ENCODE data around the gene SST.

DNA sequence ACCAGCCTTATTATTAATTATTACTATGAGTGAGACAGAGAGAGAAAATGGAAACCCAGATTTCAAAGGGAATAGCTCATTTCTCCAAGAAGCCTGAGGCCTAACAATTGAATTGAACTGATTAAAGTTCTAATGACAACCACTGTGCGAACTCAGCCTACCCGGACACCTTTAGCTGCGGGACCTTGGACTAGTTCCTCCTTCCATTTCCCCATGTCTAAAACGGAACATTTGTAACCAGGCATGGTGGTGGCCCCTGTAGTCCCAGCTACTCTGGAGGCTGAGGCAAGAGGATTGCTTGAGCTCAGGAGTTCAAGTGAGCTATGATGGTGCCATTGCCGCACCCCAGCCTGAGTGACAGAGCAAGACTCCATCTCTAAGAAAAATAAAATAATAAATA, 48.6 kb upstream of the SST start:
- TF ChIP-seq, protein P1, sequence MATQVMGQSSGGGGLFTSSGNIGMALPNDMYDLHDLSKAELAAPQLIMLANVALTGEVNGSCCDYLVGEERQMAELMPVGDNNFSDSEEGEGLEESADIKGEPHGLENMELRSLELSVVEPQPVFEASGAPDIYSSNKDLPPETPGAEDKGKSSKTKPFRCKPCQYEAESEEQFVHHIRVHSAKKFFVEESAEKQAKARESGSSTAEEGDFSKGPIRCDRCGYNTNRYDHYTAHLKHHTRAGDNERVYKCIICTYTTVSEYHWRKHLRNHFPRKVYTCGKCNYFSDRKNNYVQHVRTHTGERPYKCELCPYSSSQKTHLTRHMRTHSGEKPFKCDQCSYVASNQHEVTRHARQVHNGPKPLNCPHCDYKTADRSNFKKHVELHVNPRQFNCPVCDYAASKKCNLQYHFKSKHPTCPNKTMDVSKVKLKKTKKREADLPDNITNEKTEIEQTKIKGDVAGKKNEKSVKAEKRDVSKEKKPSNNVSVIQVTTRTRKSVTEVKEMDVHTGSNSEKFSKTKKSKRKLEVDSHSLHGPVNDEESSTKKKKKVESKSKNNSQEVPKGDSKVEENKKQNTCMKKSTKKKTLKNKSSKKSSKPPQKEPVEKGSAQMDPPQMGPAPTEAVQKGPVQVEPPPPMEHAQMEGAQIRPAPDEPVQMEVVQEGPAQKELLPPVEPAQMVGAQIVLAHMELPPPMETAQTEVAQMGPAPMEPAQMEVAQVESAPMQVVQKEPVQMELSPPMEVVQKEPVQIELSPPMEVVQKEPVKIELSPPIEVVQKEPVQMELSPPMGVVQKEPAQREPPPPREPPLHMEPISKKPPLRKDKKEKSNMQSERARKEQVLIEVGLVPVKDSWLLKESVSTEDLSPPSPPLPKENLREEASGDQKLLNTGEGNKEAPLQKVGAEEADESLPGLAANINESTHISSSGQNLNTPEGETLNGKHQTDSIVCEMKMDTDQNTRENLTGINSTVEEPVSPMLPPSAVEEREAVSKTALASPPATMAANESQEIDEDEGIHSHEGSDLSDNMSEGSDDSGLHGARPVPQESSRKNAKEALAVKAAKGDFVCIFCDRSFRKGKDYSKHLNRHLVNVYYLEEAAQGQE (IDR thresholded peaks at IDR 0.05; ENCODE audit: borderline replicate concordance): no peak
- no peak for TF ChIP-seq EP300 (conservative IDR thresholded peaks at IDR 0.05; ENCODE audit: poor library complexity, severe bottlenecking)
- no peak for TF ChIP-seq RAD21 (conservative IDR thresholded peaks at IDR 0.05)

All from neural cell (in vitro differentiated cells).